HG02642 (cell line): ENCODE results near the gene TXNDC15.
"Not testable (repeated sequence)": the region's sequence is repeated elsewhere in the genome, so short reads cannot be mapped to it uniquely, and the experiment has no call there.

Source experiments
- ATAC-seq: cut with Tn5 transposase; IDR thresholded peaks from one replicate; pipeline ENCODE4 v1.9.1; 2021; ENCODE audit warnings: mild to moderate bottlenecking; ENCODE audit not compliant: unreplicated experiment, poor library complexity

Gene TXNDC15

GRCh38 chr5:134873987-134874830 lies at the start of gene TXNDC15:
TSS of gene TXNDC15 (plus strand) at chr5:134874371. CDS start at chr5:134874428, 57 bp downstream.
- peak; percentile 84 for ATAC-seq

GRCh38 chr5:134824681-134825080 lies 49.5 kb upstream of the TXNDC15 start:
- no peak for ATAC-seq

GRCh38 chr5:134825212-134825611 lies 49.0 kb upstream of the TXNDC15 start:
- ATAC-seq = no peak

GRCh38 chr5:134833340-134834032 lies 40.7 kb upstream of the TXNDC15 start:
- no peak for ATAC-seq

- ATAC-seq = no peak
Measured at GRCh38 chr5:134835623-134836022, 38.5 kb upstream of the TXNDC15 start.

- no peak for ATAC-seq
Measured at GRCh38 chr5:134837530-134838181, 36.5 kb upstream of the TXNDC15 start.

GRCh38 chr5:134838361-134838760 lies 35.8 kb upstream of the TXNDC15 start:
- ATAC-seq = not testable (repeated sequence)

GRCh38 chr5:134840811-134841210 lies 33.4 kb upstream of the TXNDC15 start:
- ATAC-seq = no peak

GRCh38 chr5:134844252-134844651 lies 29.9 kb upstream of the TXNDC15 start:
- no peak for ATAC-seq

- ATAC-seq = no peak
Measured at GRCh38 chr5:134845335-134845851, 28.8 kb upstream of the TXNDC15 start.

GRCh38 chr5:134845852-134846640 lies 28.1 kb upstream of the TXNDC15 start, which contains the start of gene C5orf24:
TSS of gene C5orf24 (plus strand) at chr5:134845968. CDS start at chr5:134854901, 8,933 bp downstream.
- ATAC-seq = peak; percentile 96

- ATAC-seq = no peak
Measured at GRCh38 chr5:134846641-134846960, 27.6 kb upstream of the TXNDC15 start.

GRCh38 chr5:134849434-134849933 lies 24.7 kb upstream of the TXNDC15 start:
- not testable (repeated sequence) for ATAC-seq

- ATAC-seq = no peak
Measured at GRCh38 chr5:134851307-134851923, 22.8 kb upstream of the TXNDC15 start.

- ATAC-seq = not testable (repeated sequence)
Measured at GRCh38 chr5:134856465-134856864, 17.7 kb upstream of the TXNDC15 start.

- ATAC-seq = no peak
Measured at GRCh38 chr5:134857401-134857800, 16.8 kb upstream of the TXNDC15 start.

GRCh38 chr5:134864707-134865106 lies 9.5 kb upstream of the TXNDC15 start:
- no peak for ATAC-seq

GRCh38 chr5:134873494-134873893 lies 677 bp upstream of the TXNDC15 start:
- ATAC-seq = no peak
